SK-MEL-5 (cell line): ENCODE data around the gene SLC35F5. TPM values are rescaled to one million over a fixed set of nuclear protein-coding genes. Genes with fewer than 3 reads are reported as not detected.

Experiments
- DNase-seq: peaks from one replicate; pipeline ENCODE4 v3.0.0-alpha.2; 2016; ENCODE audit warnings: low read depth, low spot score
- in situ Hi-C: cut with HindIII; loops from 2 replicates; pipeline ENCODE4 v1.10.0; 2016; ENCODE audit warnings: low sequenced_read_pairs, high pct_unique_total_duplicates, low pct_unique_long_range_greater_than_20kb
- total RNA-seq: library from RNA; depleted of rRNA; stranded (reverse); fragments of >200 nt; shearing (Covaris generic); gene quantifications from 2 replicates; pipeline ENCODE4 v1.2.3, GENCODE V29; 2014

SLC35F5 gene
- total RNA-seq, 1 experiment from 2014 or later: 133 TPM

GRCh38 chr2:113762377-113763118 is 6.1 kb upstream of the SLC35F5 start:
- DNase-seq: no peak
- in situ Hi-C loops: no loop called here

- DNase-seq: no peak
- in situ Hi-C loops: no loop called here
Observed at GRCh38 chr2:113760400-113760799, 4.0 kb upstream of the SLC35F5 start.

- in situ Hi-C loops: no loop called here
- DNase-seq: no peak
Observed at GRCh38 chr2:113757138-113757657, 756 bp upstream of the SLC35F5 start.

- DNase-seq: no peak
- in situ Hi-C loops: no loop called here
Observed at GRCh38 chr2:113755835-113756354, 547 bp downstream of the SLC35F5 start.

GRCh38 chr2:113755035-113755834 is 1.2 kb downstream of the SLC35F5 start:
- DNase-seq: peak; percentile 11
- in situ Hi-C loops: no loop called here

- DNase-seq: no peak
- in situ Hi-C loops: no loop called here
Observed at GRCh38 chr2:113754160-113754559, 2.3 kb downstream of the SLC35F5 start.

- in situ Hi-C loops: no loop called here
- DNase-seq: no peak
Observed at GRCh38 chr2:113750385-113750784, 6.1 kb downstream of the SLC35F5 start.

GRCh38 chr2:113741091-113741490 is 15.4 kb downstream of the SLC35F5 start:
- no peak for DNase-seq
- in situ Hi-C loops: no loop called here

GRCh38 chr2:113739849-113740248 is 16.6 kb downstream of the SLC35F5 start:
- in situ Hi-C loops: no loop called here

GRCh38 chr2:113734185-113734584 is 22.3 kb downstream of the SLC35F5 start:
- in situ Hi-C loops: no loop called here
- no peak for DNase-seq

More at GRCh38 chr2:113739849-113740248, 16.6 kb downstream of the SLC35F5 start:
- DNase-seq: no peak

- in situ Hi-C loops: no loop called here
Observed at GRCh38 chr2:113724010-113724409, 32.4 kb downstream of the SLC35F5 start.

GRCh38 chr2:113723411-113723810 is 33.0 kb downstream of the SLC35F5 start:
- no peak for DNase-seq
- in situ Hi-C loops: no loop called here

More at GRCh38 chr2:113724010-113724409, 32.4 kb downstream of the SLC35F5 start:
- no peak for DNase-seq

- DNase-seq: peak; percentile 41
- in situ Hi-C loops: no loop called here
Observed at GRCh38 chr2:113720167-113720566, 36.3 kb downstream of the SLC35F5 start.

- DNase-seq: no peak
- in situ Hi-C loops: no loop called here
Observed at GRCh38 chr2:113716291-113716690, 40.2 kb downstream of the SLC35F5 start.

- no peak for DNase-seq
- in situ Hi-C loops: no loop called here
Observed at GRCh38 chr2:113712941-113713340, 43.5 kb downstream of the SLC35F5 start.

GRCh38 chr2:113711851-113712250 is 44.6 kb downstream of the SLC35F5 start:
- in situ Hi-C loops: no loop called here
- no peak for DNase-seq

- no peak for DNase-seq
- in situ Hi-C loops: no loop called here
Observed at GRCh38 chr2:113709022-113709421, 47.4 kb downstream of the SLC35F5 start.

- DNase-seq: no peak
- in situ Hi-C loops: no loop called here
Observed at GRCh38 chr2:113707106-113707505, 49.3 kb downstream of the SLC35F5 start.
